ENCODE results near the gene EXOSC5.

The EXOSC5 gene

GRCh38 chr19:41363753-41364523 is 33.2 kb downstream of the EXOSC5 start, which contains the start of gene B9D2:
TSS of gene B9D2 (minus strand) at chr19:41364149. CDS start at chr19:41363519, 630 bp downstream.
- TF ChIP-seq FOXM1 (IDR thresholded peaks at IDR 0.05; ENCODE audit: borderline replicate concordance) = no peak
- TF ChIP-seq, protein P1, sequence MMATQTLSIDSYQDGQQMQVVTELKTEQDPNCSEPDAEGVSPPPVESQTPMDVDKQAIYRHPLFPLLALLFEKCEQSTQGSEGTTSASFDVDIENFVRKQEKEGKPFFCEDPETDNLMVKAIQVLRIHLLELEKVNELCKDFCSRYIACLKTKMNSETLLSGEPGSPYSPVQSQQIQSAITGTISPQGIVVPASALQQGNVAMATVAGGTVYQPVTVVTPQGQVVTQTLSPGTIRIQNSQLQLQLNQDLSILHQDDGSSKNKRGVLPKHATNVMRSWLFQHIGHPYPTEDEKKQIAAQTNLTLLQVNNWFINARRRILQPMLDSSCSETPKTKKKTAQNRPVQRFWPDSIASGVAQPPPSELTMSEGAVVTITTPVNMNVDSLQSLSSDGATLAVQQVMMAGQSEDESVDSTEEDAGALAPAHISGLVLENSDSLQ (IDR thresholded peaks at IDR 0.05) = peak; percentile 95
- TF ChIP-seq ARNT (IDR thresholded peaks at IDR 0.05) = no peak
- no peak for TF ChIP-seq HDGF (IDR thresholded peaks at IDR 0.05; ENCODE audit: borderline replicate concordance)
- no peak for TF ChIP-seq ZNF384 (IDR thresholded peaks at IDR 0.05)
- no peak for TF ChIP-seq FOXK2 (IDR thresholded peaks at IDR 0.05)
- no peak; the same call in 1 of the 2 replicates for TF ChIP-seq ELF4 (IDR thresholded peaks at IDR 0.05)
- TF ChIP-seq FOXA1 (IDR thresholded peaks at IDR 0.05) = no peak
- no peak for TF ChIP-seq BHLHE40 (IDR thresholded peaks at IDR 0.05; ENCODE audit: borderline replicate concordance)
- peak; percentile 56; the same call in 1 of the 2 replicates for TF ChIP-seq NFRKB (IDR thresholded peaks at IDR 0.05)
- no peak for TF ChIP-seq LEF1 (IDR thresholded peaks at IDR 0.05; ENCODE audit: borderline replicate concordance)
- TF ChIP-seq SUZ12 (IDR thresholded peaks at IDR 0.05) = no peak
- TF ChIP-seq CTBP1 (IDR thresholded peaks at IDR 0.05; ENCODE audit: borderline replicate concordance) = no peak
- TF ChIP-seq L3MBTL2 (conservative IDR thresholded peaks at IDR 0.05) = no peak; the same call in 1 of the 2 replicates
- no peak for TF ChIP-seq SP1 (IDR thresholded peaks at IDR 0.05)
- DNase-seq (ENCODE audit: extremely low spot score) = peak; percentile 97
- POLR2A ChIA-PET = interaction anchor here (0.6 to 3.6 kb wide), 8 partner anchors 9 to 509 kb away, joined by 3 to 51 read pairs (median 3); partner anchors contain the start of genes DMAC2, RPS19 and TGFB1
- CTCF ChIA-PET = interaction anchor here (0.5 to 1.3 kb wide), 4 partner anchors 12 to 179 kb away, joined by 3 to 4 read pairs (median 4); no protein-coding TSS in a partner anchor

GRCh38 chr19:41363371-41363752 is 33.8 kb downstream of the EXOSC5 start:
- TF ChIP-seq L3MBTL2 (conservative IDR thresholded peaks at IDR 0.05) (no peak), SP1 (IDR thresholded peaks at IDR 0.05) (no peak), TARDBP (IDR thresholded peaks at IDR 0.05) (no peak), SUZ12 (IDR thresholded peaks at IDR 0.05) (no peak), NFRKB (IDR thresholded peaks at IDR 0.05) (no peak), ZNF384 (IDR thresholded peaks at IDR 0.05) (no peak), ARNT (IDR thresholded peaks at IDR 0.05) (no peak), CTBP1 (IDR thresholded peaks at IDR 0.05; ENCODE audit: borderline replicate concordance) (no peak), LEF1 (IDR thresholded peaks at IDR 0.05; ENCODE audit: borderline replicate concordance) (no peak), FOXK2 (IDR thresholded peaks at IDR 0.05) (no peak), HDGF (IDR thresholded peaks at IDR 0.05; ENCODE audit: borderline replicate concordance) (no peak), BHLHE40 (IDR thresholded peaks at IDR 0.05; ENCODE audit: borderline replicate concordance) (no peak), FOXM1 (IDR thresholded peaks at IDR 0.05; ENCODE audit: borderline replicate concordance) (no peak), FOXA1 (IDR thresholded peaks at IDR 0.05) (no peak), ELF4 (IDR thresholded peaks at IDR 0.05) (no peak)
- TF ChIP-seq, protein P1 (IDR thresholded peaks at IDR 0.05) = no peak
- ChIA-PET POLR2A (interaction anchor here (0.6 to 3.6 kb wide), 5 partner anchors 10 to 509 kb away, joined by 3 to 51 read pairs (median 3); partner anchors contain the start of genes DMAC2 and TGFB1), CTCF (interaction anchor here (0.7 to 1.3 kb wide), 3 partner anchors 11 to 179 kb away, joined by 3 to 4 read pairs (median 3); no protein-coding TSS in a partner anchor)
- DNase-seq (ENCODE audit: extremely low spot score) = no peak

DNA sequence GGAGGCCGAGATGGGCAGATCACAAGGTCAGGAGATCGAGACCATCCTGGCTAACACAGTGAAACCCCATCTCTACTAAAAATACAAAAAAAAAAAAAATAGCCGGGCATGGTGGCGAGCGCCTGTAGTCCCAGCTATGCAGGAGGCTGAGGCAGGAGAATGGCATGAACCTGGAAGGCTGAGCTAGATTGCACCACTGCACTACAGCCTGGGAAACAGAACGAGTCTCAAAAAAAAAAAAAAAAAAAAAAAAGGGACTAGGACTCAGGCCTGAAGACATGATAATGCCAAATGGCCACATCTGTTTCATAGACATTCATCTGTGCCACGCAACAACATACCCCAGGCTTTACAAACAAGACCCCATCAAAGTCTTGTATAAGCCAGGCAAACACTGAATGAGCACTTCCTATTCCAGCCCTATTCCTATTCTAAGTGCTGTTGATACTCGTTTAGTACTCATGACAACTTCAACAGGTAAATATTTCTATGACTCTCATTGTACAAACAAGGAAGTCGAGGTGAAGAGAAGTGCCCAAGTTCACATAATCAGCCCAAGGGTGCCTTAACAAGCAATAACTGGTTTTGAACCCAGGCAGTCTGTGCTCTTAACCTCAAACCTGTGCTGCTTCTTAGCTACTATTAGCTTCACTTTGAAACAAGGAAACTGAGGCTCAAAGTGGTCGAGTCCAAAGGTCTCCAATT is 34.9 kb downstream of the EXOSC5 start:
- CTCF ChIA-PET = interaction anchor here (0.7 kb wide), 1 partner anchor 368 kb away, joined by 3 read pairs; no protein-coding TSS in a partner anchor
- POLR2A ChIA-PET = interaction anchor here (3.1 to 3.6 kb wide), 2 partner anchors 9 to 77 kb away, joined by 19 to 51 read pairs; partner anchors contain the start of genes DMAC2 and TGFB1
- no peak for DNase-seq (ENCODE audit: extremely low spot score)
- TF ChIP-seq, protein P1 (IDR thresholded peaks at IDR 0.05) = no peak
- TF ChIP-seq CTBP1 (IDR thresholded peaks at IDR 0.05; ENCODE audit: borderline replicate concordance) = no peak
- TF ChIP-seq FOXA1 (IDR thresholded peaks at IDR 0.05) = no peak
- TF ChIP-seq NFRKB (IDR thresholded peaks at IDR 0.05) = no peak
- no peak for TF ChIP-seq ARNT (IDR thresholded peaks at IDR 0.05)
- TF ChIP-seq LEF1 (IDR thresholded peaks at IDR 0.05; ENCODE audit: borderline replicate concordance) = no peak
- no peak for TF ChIP-seq BHLHE40 (IDR thresholded peaks at IDR 0.05; ENCODE audit: borderline replicate concordance)
- no peak for TF ChIP-seq HDGF (IDR thresholded peaks at IDR 0.05; ENCODE audit: borderline replicate concordance)
- TF ChIP-seq TARDBP (IDR thresholded peaks at IDR 0.05) = no peak
- no peak for TF ChIP-seq FOXK2 (IDR thresholded peaks at IDR 0.05)
- no peak for TF ChIP-seq L3MBTL2 (conservative IDR thresholded peaks at IDR 0.05)
- TF ChIP-seq ZNF384 (IDR thresholded peaks at IDR 0.05) = no peak
- no peak for TF ChIP-seq ELF4 (IDR thresholded peaks at IDR 0.05)
- no peak for TF ChIP-seq FOXM1 (IDR thresholded peaks at IDR 0.05; ENCODE audit: borderline replicate concordance)
- no peak for TF ChIP-seq SP1 (IDR thresholded peaks at IDR 0.05)

GRCh38 chr19:41359741-41360140 is 37.4 kb downstream of the EXOSC5 start:
- CTCF ChIA-PET = no interaction called here
- POLR2A ChIA-PET = no interaction called here
- DNase-seq (ENCODE audit: extremely low spot score) = no peak
- TF ChIP-seq, protein P1 (IDR thresholded peaks at IDR 0.05) = no peak
- TF ChIP-seq LEF1 (IDR thresholded peaks at IDR 0.05; ENCODE audit: borderline replicate concordance) = no peak
- TF ChIP-seq SP1 (IDR thresholded peaks at IDR 0.05) = no peak
- TF ChIP-seq FOXA1 (IDR thresholded peaks at IDR 0.05) = no peak
- no peak for TF ChIP-seq HDGF (IDR thresholded peaks at IDR 0.05; ENCODE audit: borderline replicate concordance)
- no peak for TF ChIP-seq FOXM1 (IDR thresholded peaks at IDR 0.05; ENCODE audit: borderline replicate concordance)
- TF ChIP-seq BHLHE40 (IDR thresholded peaks at IDR 0.05; ENCODE audit: borderline replicate concordance) = no peak
- no peak for TF ChIP-seq TARDBP (IDR thresholded peaks at IDR 0.05)
- no peak for TF ChIP-seq ARNT (IDR thresholded peaks at IDR 0.05)
- TF ChIP-seq ELF4 (IDR thresholded peaks at IDR 0.05) = no peak
- TF ChIP-seq NFRKB (IDR thresholded peaks at IDR 0.05) = no peak
- no peak for TF ChIP-seq ZNF384 (IDR thresholded peaks at IDR 0.05)
- no peak for TF ChIP-seq SUZ12 (IDR thresholded peaks at IDR 0.05)
- no peak for TF ChIP-seq FOXK2 (IDR thresholded peaks at IDR 0.05)
- TF ChIP-seq CTBP1 (IDR thresholded peaks at IDR 0.05; ENCODE audit: borderline replicate concordance) = no peak
- TF ChIP-seq L3MBTL2 (conservative IDR thresholded peaks at IDR 0.05) = no peak

Measured in HEK293T (cell line).